IMR-90 (cell line): ENCODE data around the gene INTS2.

Source experiments
- BHLHE40 ChIP-seq: fragments of 150-350 bp; IDR thresholded peaks from 2 replicates; pipeline ENCODE4 v1.6.1; 2016; ENCODE audit warnings: mild to moderate bottlenecking, low read depth, low read length
- CEBPB ChIP-seq: IDR thresholded peaks from 2 replicates; pipeline ENCODE4 v1.6.1; 2012; ENCODE audit warnings: low read depth, low read length, improper control_type of control experiment
- CTCF ChIP-seq: conservative IDR thresholded peaks from 2 replicates; pipeline ENCODE4 v1.5.1; 2012; ENCODE audit warnings: mild to moderate bottlenecking, low read depth, low read length, improper control_type of control experiment
- ELK1 ChIP-seq: fragments of 150-350 bp; IDR thresholded peaks from 2 replicates; pipeline ENCODE4 v1.6.1; 2016; ENCODE audit warnings: low read depth, mild to moderate bottlenecking, low read length, moderate library complexity, borderline replicate concordance
- MAZ ChIP-seq: IDR thresholded peaks from 2 replicates; pipeline ENCODE4 v1.6.1; 2012; ENCODE audit warnings: low read depth, mild to moderate bottlenecking, low read length, improper control_type of control experiment, moderate library complexity, borderline replicate concordance
- MXI1 ChIP-seq: IDR thresholded peaks from 2 replicates; pipeline ENCODE4 v1.6.1; 2012; ENCODE audit warnings: low read depth, mild to moderate bottlenecking, low read length, moderate library complexity, borderline replicate concordance
- NFE2L2 ChIP-seq: fragments of 150-350 bp; IDR thresholded peaks from 2 replicates; pipeline ENCODE4 v1.6.1; 2016; ENCODE audit warnings: low read depth, mild to moderate bottlenecking, low read length
- POLR2A ChIP-seq: IDR thresholded peaks from 2 replicates; pipeline ENCODE4 v1.6.1; 2012; ENCODE audit warnings: mild to moderate bottlenecking, low read depth, low read length
- RCOR1 ChIP-seq: IDR thresholded peaks from 2 replicates; pipeline ENCODE4 v1.6.1; 2012; ENCODE audit warnings: mild to moderate bottlenecking, low read length, improper control_type of control experiment; ENCODE audit not compliant: insufficient replicate concordance
- RFX5 ChIP-seq: IDR thresholded peaks from 2 replicates; pipeline ENCODE4 v1.8.0; 2012; ENCODE audit warnings: low read depth, mild to moderate bottlenecking, low read length, moderate library complexity
- SMC3 ChIP-seq: fragments of 150-350 bp; IDR thresholded peaks from 2 replicates; pipeline ENCODE4 v1.6.1; 2016; ENCODE audit warnings: low read depth, mild to moderate bottlenecking, antibody characterized with exemption, low read length, moderate library complexity
- USF2 ChIP-seq: fragments of 150-350 bp; IDR thresholded peaks from 2 replicates; pipeline ENCODE4 v1.6.1; 2017; ENCODE audit warnings: mild to moderate bottlenecking, antibody characterized with exemption, low read length, low read depth

GRCh38 chr17:61817452-61817851, 110.3 kb downstream of the INTS2 start:
- no peak for TF ChIP-seq CTCF
- TF ChIP-seq BHLHE40: no peak
- TF ChIP-seq MAZ: no peak
- no peak for TF ChIP-seq POLR2A
- TF ChIP-seq MXI1: no peak
- TF ChIP-seq NFE2L2: no peak
- TF ChIP-seq SMC3: no peak
- no peak for TF ChIP-seq CEBPB
- TF ChIP-seq RFX5: no peak
- TF ChIP-seq USF2: no peak
- no peak for TF ChIP-seq RCOR1
- TF ChIP-seq ELK1: no peak
